ENCODE measurements around the gene SLC25A42.

Gene SLC25A42

DNA sequence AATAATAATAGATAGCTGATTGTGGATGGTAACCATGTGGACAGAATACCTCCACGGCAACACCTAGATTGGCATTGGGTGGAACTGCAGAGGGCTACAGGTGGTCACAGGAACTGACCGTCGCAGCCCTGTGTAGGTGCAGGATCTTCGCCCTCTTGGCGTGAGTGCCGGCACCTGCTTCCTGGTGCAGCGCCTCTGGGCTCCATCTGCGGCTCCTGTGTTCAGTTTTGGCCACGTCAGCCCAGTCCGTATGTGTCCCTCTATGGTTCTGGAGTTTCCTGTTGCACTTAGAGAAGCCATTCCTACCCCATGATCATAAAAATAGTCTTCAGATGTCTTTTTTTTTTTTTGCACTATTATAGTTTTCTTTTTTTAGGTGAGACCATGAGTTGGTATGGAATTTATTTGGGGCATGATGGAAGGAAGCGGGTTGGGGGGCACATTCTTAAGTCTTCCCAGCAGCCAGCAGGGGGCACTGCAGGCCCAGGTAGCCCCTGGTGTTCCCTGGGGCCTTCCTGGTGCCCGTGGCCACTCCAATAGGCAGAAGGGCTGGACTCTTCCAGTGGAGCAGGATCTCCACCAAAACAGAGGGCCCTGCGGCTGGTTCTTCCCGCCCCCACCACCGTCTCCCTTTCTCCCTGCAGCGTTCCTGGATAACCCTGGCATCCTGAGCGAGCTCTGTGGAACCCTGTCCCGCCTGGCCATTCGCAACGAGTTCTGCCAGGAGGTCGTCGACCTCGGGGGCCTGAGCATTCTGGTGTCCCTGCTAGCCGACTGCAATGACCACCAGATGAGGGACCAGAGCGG is 10.1 kb upstream of the SLC25A42 start:
- no peaks in the 10 kb centered on the region for H3K9me3 ChIP-seq (ENCODE audit: control insufficient read depth, low read length)
- H2AFZ ChIP-seq = no peak overlapping the region
- H3K4me1 ChIP-seq = no peaks in the 10 kb centered on the region
- TF ChIP-seq CTCF (IDR thresholded peaks at IDR 0.05) = peak; percentile 53
- H3K4me3 ChIP-seq (ENCODE audit: low read depth, low read length) = no peak overlapping the region
- no peaks in the 10 kb centered on the region for H3K27me3 ChIP-seq (ENCODE audit: control insufficient read depth, insufficient read depth, low read length)
- no peak overlapping the region for H3K4me2 ChIP-seq (ENCODE audit: low read length)
- H3K9ac ChIP-seq = no peak overlapping the region
- no peaks in the 10 kb centered on the region for H3K79me2 ChIP-seq
- no peak overlapping the region for H3K27ac ChIP-seq
- H3K36me3 ChIP-seq (ENCODE audit: control insufficient read depth, insufficient read depth, low read length) = no peaks in the 10 kb centered on the region

- no peaks in the 10 kb centered on the region for H3K27me3 ChIP-seq (ENCODE audit: control insufficient read depth, insufficient read depth, low read length)
- no peak overlapping the region for H2AFZ ChIP-seq
- no peak overlapping the region for H3K4me3 ChIP-seq (ENCODE audit: low read depth, low read length)
- H3K36me3 ChIP-seq (ENCODE audit: control insufficient read depth, insufficient read depth, low read length) = no peaks in the 10 kb centered on the region
- no peaks in the 10 kb centered on the region for H3K4me1 ChIP-seq
- no peak for TF ChIP-seq CTCF (IDR thresholded peaks at IDR 0.05)
- H3K4me2 ChIP-seq (ENCODE audit: low read length) = no peak overlapping the region
- no peaks in the 10 kb centered on the region for H3K9me3 ChIP-seq (ENCODE audit: control insufficient read depth, low read length)
- no peak overlapping the region for H3K9ac ChIP-seq
- no peak overlapping the region for H3K27ac ChIP-seq
- no peaks in the 10 kb centered on the region for H3K79me2 ChIP-seq
These were observed 9.4 kb upstream of the SLC25A42 start for GRCh38 chr19:19054315-19054938.

GRCh38 chr19:19054939-19055440 is 8.8 kb upstream of the SLC25A42 start:
- no peaks in the 10 kb centered on the region for H3K9me3 ChIP-seq (ENCODE audit: control insufficient read depth, low read length)
- no peaks in the 10 kb centered on the region for H3K4me1 ChIP-seq
- H2AFZ ChIP-seq = no peak overlapping the region
- no peaks in the 10 kb centered on the region for H3K27me3 ChIP-seq (ENCODE audit: control insufficient read depth, insufficient read depth, low read length)
- H3K79me2 ChIP-seq = no peaks in the 10 kb centered on the region
- no peak for TF ChIP-seq CTCF (IDR thresholded peaks at IDR 0.05)
- H3K27ac ChIP-seq = no peak overlapping the region
- H3K4me2 ChIP-seq (ENCODE audit: low read length) = no peak overlapping the region
- no peaks in the 10 kb centered on the region for H3K36me3 ChIP-seq (ENCODE audit: control insufficient read depth, insufficient read depth, low read length)
- H3K9ac ChIP-seq = no peak overlapping the region
- no peak overlapping the region for H3K4me3 ChIP-seq (ENCODE audit: low read depth, low read length)

DNA sequence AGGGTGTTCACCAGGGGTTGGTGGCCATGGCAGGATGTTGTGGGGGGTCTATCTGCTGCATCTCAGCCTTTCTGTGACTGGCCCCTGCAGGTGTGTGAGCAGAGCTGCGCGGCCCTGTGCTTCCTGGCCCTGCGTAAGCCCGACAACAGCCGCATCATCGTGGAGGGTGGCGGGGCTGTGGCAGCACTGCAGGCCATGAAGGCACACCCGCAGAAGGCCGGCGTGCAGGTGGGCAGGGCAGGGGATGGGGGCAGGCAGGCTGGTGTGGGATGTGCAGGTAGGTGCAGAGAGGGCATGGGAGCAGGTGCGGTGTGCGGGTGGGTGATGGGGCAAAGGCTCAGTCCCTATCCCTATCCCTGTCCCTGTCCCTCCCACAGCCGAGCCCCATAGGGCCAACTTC is 8.1 kb upstream of the SLC25A42 start:
- no peaks in the 10 kb centered on the region for H3K9me3 ChIP-seq (ENCODE audit: control insufficient read depth, low read length)
- no peak overlapping the region for H2AFZ ChIP-seq
- no peaks in the 10 kb centered on the region for H3K27me3 ChIP-seq (ENCODE audit: control insufficient read depth, insufficient read depth, low read length)
- H3K4me1 ChIP-seq = no peaks in the 10 kb centered on the region
- no peak overlapping the region for H3K9ac ChIP-seq
- TF ChIP-seq CTCF (IDR thresholded peaks at IDR 0.05) = no peak
- H3K36me3 ChIP-seq (ENCODE audit: control insufficient read depth, insufficient read depth, low read length) = no peaks in the 10 kb centered on the region
- H3K27ac ChIP-seq = no peak overlapping the region
- no peak overlapping the region for H3K4me2 ChIP-seq (ENCODE audit: low read length)
- no peaks in the 10 kb centered on the region for H3K79me2 ChIP-seq
- no peak overlapping the region for H3K4me3 ChIP-seq (ENCODE audit: low read depth, low read length)

Measured in parathyroid adenoma (tissue), 2 donors.